ENCODE measurements around the gene LRMDA.

LRMDA gene

GRCh38 chr10:76268530-76268929, 837.1 kb downstream of the LRMDA start:
- DNase-seq, result no peak

- DNase-seq, result no peak
Observed at GRCh38 chr10:76268954-76269353, 837.5 kb downstream of the LRMDA start.

- DNase-seq, result no peak
Observed at GRCh38 chr10:76270464-76270863, 839.0 kb downstream of the LRMDA start.

GRCh38 chr10:76274933-76275332, 843.5 kb downstream of the LRMDA start:
- DNase-seq, result no peak

GRCh38 chr10:76278811-76279460, 847.5 kb downstream of the LRMDA start:
- no peak for DNase-seq

GRCh38 chr10:76281659-76282058, 850.2 kb downstream of the LRMDA start:
- no peak for DNase-seq

GRCh38 chr10:76282061-76283025, 850.9 kb downstream of the LRMDA start:
- no peak for DNase-seq

GRCh38 chr10:76284351-76284750, 852.9 kb downstream of the LRMDA start:
- DNase-seq, result no peak

- peak; percentile 84 for DNase-seq
Observed at GRCh38 chr10:76285012-76285411, 853.6 kb downstream of the LRMDA start.

GRCh38 chr10:76285515-76285914, 854.1 kb downstream of the LRMDA start:
- no peak for DNase-seq

- DNase-seq, result peak; percentile 10
Observed at GRCh38 chr10:76286536-76286935, 855.1 kb downstream of the LRMDA start.

GRCh38 chr10:76287856-76288255, 856.4 kb downstream of the LRMDA start:
- no peak for DNase-seq

GRCh38 chr10:76291175-76291574, 859.8 kb downstream of the LRMDA start:
- DNase-seq, result no peak

GRCh38 chr10:76291885-76292284, 860.5 kb downstream of the LRMDA start:
- no peak for DNase-seq

- DNase-seq, result no peak
Observed at GRCh38 chr10:76296957-76297356, 865.5 kb downstream of the LRMDA start.

GRCh38 chr10:76297358-76297757, 865.9 kb downstream of the LRMDA start:
- DNase-seq, result no peak

- DNase-seq, result no peak
Observed at GRCh38 chr10:76297780-76298281, 866.4 kb downstream of the LRMDA start.

- no peak for DNase-seq
Observed at GRCh38 chr10:76298329-76298728, 866.9 kb downstream of the LRMDA start.

GRCh38 chr10:76299501-76299900, 868.1 kb downstream of the LRMDA start:
- no peak for DNase-seq

- DNase-seq, result no peak
Observed at GRCh38 chr10:76301211-76301610, 869.8 kb downstream of the LRMDA start.

GRCh38 chr10:76301950-76302349, 870.5 kb downstream of the LRMDA start:
- peak; percentile 23 for DNase-seq

GRCh38 chr10:76302481-76302880, 871.1 kb downstream of the LRMDA start:
- no peak for DNase-seq

- DNase-seq, result no peak
Observed at GRCh38 chr10:76302961-76303630, 871.7 kb downstream of the LRMDA start.
